Liver (tissue), 9 donors: ENCODE data around the gene CBX2. TPM values are rescaled to one million over a fixed set of nuclear protein-coding genes. Genes with fewer than 3 reads are reported as not detected.

Experiments
- DNase-seq: peaks from one replicate; pipeline ENCODE4 v3.0.0-alpha.2; 2017; ENCODE audit warnings: low spot score
- H3K27ac ChIP-seq, 2 donors: one replicate each; pipeline ENCODE4 v1.7.0; 2013; ENCODE audit warnings: inconsistent platforms in 2 of 2, low read length in 2 of 2, control low read depth in 1 of 2, low read depth in 1 of 2, mild to moderate bottlenecking in 1 of 2
- H3K27me3 ChIP-seq, 4 donors: one replicate each; pipeline versions ENCODE4 v1.6.1 to v1.7.0; 2013; ENCODE audit warnings: low read length in 3 of 4, inconsistent platforms in 1 of 4, mild to moderate bottlenecking in 1 of 4, moderate library complexity in 1 of 4; ENCODE audit not compliant: control insufficient read depth in 4 of 4, insufficient read depth in 4 of 4
- H3K36me3 ChIP-seq, 4 donors: one replicate each; pipeline versions ENCODE4 v1.6.1 to v1.7.0; 2013; ENCODE audit warnings: low read length in 3 of 4, mild to moderate bottlenecking in 3 of 4, low read depth in 1 of 4, moderate library complexity in 1 of 4; ENCODE audit not compliant: control insufficient read depth in 4 of 4, insufficient read depth in 3 of 4
- H3K4me1 ChIP-seq, 4 donors: one replicate each; pipeline versions ENCODE4 v1.6.1 to v1.7.0; 2013; ENCODE audit warnings: low read length in 3 of 4, mild to moderate bottlenecking in 3 of 4, moderate library complexity in 1 of 4; ENCODE audit not compliant: control insufficient read depth in 4 of 4, insufficient read depth in 4 of 4
- H3K4me3 ChIP-seq, 3 donors: one replicate each; pipeline versions ENCODE4 v1.6.1 to v1.7.0; 2013; ENCODE audit warnings: low read length in 3 of 3, control low read depth in 1 of 3, low read depth in 1 of 3, mild to moderate bottlenecking in 1 of 3
- H3K9ac ChIP-seq, 2 donors: one replicate each; pipeline ENCODE4 v1.7.0; 2013; ENCODE audit warnings: low read length in 2 of 2, mild to moderate bottlenecking in 2 of 2, moderate library complexity in 2 of 2, control low read depth in 1 of 2, low read depth in 1 of 2
- H3K9me3 ChIP-seq, 4 donors: one replicate each; pipeline versions ENCODE4 v1.6.1 to v1.7.0; 2013; ENCODE audit warnings: low read length in 3 of 4; ENCODE audit not compliant: control insufficient read depth in 4 of 4
- FOXA1 ChIP-seq: IDR thresholded peaks from 2 replicates; pipeline ENCODE4 v1.6.1; 2016; ENCODE audit warnings: antibody characterized with exemption
- FOXA2 ChIP-seq: IDR thresholded peaks from 2 replicates; pipeline ENCODE4 v1.6.1; 2016; ENCODE audit warnings: antibody characterized with exemption
- GABPA ChIP-seq, 2 donors: IDR thresholded peaks in 1 of 2; conservative IDR thresholded peaks in 1 of 2; 2 replicates each; pipeline ENCODE4 v1.6.1; 2016; ENCODE audit warnings: antibody characterized with exemption in 2 of 2, mild to moderate bottlenecking in 1 of 2, moderate library complexity in 1 of 2
- HNF4A ChIP-seq, 2 donors: conservative IDR thresholded peaks; 2 replicates each; pipeline ENCODE4 v1.6.1; 2016; ENCODE audit warnings: antibody characterized with exemption in 2 of 2, mild to moderate bottlenecking in 2 of 2
- JUND ChIP-seq, 2 donors: IDR thresholded peaks; 2 replicates each; pipeline ENCODE4 v1.6.1; 2016; ENCODE audit warnings: antibody characterized with exemption in 2 of 2
- NR2F2 ChIP-seq: IDR thresholded peaks from 2 replicates; pipeline ENCODE4 v1.6.1; 2016; ENCODE audit warnings: antibody characterized with exemption
- RXRA ChIP-seq, 2 donors: IDR thresholded peaks; 2 replicates each; pipeline ENCODE4 v1.6.1; 2017 to 2018; ENCODE audit warnings: antibody characterized with exemption in 2 of 2, mild to moderate bottlenecking in 1 of 2
- SP1 ChIP-seq: IDR thresholded peaks from 2 replicates; pipeline ENCODE4 v1.6.1; 2018; ENCODE audit warnings: antibody characterized with exemption, mild to moderate bottlenecking
- TAF1 ChIP-seq: conservative IDR thresholded peaks from 2 replicates; pipeline ENCODE4 v1.6.1; 2016; ENCODE audit warnings: antibody characterized with exemption, mild to moderate bottlenecking
- YY1 ChIP-seq: IDR thresholded peaks from 2 replicates; pipeline ENCODE4 v1.6.1; 2016; ENCODE audit warnings: antibody characterized with exemption, mild to moderate bottlenecking
- WGBS: extraction: QIAGEN DNeasy Blood & Tissue Kit; methylation state at CpG from one replicate; pipeline ENCODE4 v1.1.7; 2013; 5-methylcytosine and 5-hydroxymethylcytosine counted together
- polyA plus RNA-seq, 2 donors: library from polyadenylated mRNA; stranded (reverse) in 1 of 2; unstranded in 1 of 2; fragments of 200-250 nt in 1 of 2; fragments of >200 nt in 1 of 2; fragmentation: Nextera tagmentation in 1 of 2; extraction: Ambion mirVana in 1 of 2; gene quantifications; one replicate each; pipeline versions ENCODE4 v1.2.1 to v1.2.3, GENCODE V29; 2013 to 2015
- total RNA-seq, 2 donors: library from RNA; depleted of rRNA; stranded (reverse); fragments of >200 nt; gene quantifications; one replicate each; pipeline ENCODE4 v1.2.3, GENCODE V29; 2014
- TF ChIP-seq, protein P1 (sequence below): IDR thresholded peaks from 2 replicates; pipeline ENCODE4 v1.6.1; 2016; ENCODE audit warnings: antibody characterized with exemption
- TF ChIP-seq, protein P2 (sequence below): fragments of 150-350 bp; IDR thresholded peaks from 2 replicates; pipeline ENCODE4 v1.5.1; 2017; ENCODE audit warnings: improper control_type of control experiment, low read depth, low read length; ENCODE audit not compliant: missing input control
- TF ChIP-seq, protein P3 (sequence below): IDR thresholded peaks from 2 replicates; pipeline ENCODE4 v1.6.1; 2016; ENCODE audit warnings: antibody characterized with exemption
- TF ChIP-seq, protein P4 (sequence below): IDR thresholded peaks from 2 replicates; pipeline ENCODE4 v1.6.1; 2016; ENCODE audit warnings: antibody characterized with exemption
- donor health status: healthy.
- donor health status: healthy.
- donor health status: healthy.
- donor health status: healthy.
- donor health status: healthy.

The CBX2 gene
- total and polyA plus RNA-seq, 4 donors, result 0.33 to 2.4 (median 0.53) TPM

DNA sequence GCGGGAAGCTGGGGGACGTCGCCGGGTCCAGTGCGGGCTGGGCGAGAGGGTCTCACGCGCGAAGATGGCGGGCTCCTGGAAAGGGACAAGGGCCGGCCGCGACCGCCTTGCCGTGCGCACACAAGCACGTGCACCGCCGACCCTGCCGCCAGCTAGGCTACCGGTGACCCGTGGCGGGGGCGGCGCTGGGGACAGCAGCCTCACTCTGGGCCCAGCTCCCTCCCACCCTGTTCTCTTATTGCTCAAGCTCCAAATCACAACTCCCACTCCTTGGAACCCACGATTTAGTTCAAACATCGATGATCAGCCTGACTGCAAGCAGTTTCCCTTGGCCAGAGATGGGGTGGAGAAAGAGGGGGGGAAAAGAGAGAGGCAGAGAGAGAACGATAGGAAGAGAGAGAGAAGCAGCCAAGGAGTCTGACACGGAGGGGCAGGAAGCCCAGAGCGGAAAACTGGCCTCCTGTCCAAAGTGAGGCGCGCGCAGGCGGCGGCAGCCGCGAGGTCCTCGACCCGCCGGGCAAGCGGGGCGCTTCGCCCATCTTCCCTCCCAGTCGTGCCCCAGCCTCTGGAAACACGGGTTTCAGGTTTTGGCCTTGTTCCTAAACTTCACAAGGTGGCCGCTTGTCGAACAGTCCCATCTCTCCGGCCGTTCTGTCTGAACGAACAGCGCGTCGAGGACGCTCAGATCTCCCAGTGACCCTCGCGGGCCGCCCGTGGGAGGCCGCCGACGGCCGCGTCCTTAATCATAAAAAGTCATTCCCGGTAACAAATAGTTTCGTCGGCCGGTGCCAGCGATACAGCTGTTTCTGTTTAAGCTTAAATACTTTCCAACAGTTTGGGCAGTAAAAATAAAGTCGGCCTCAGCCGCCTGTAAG lies 20.6 kb downstream of the CBX2 start:
- 3% methylated on average over 70 of the region's 70 CpGs for WGBS
- DNase-seq, result no peak
- Histone ChIP-seq H3K4me3 (peak overlapping the region in 1 of 3 donors; percentile 76), H3K9ac (no peak overlapping the region), H3K4me1 (peaks cover 12 to 45% (median 20%) of the 10 kb centered on the region in 4 donors), H3K27ac (no peak overlapping the region), H3K9me3 (peaks cover 0 to 1% (median 0%) of the 10 kb centered on the region in 4 donors), H3K36me3 (peaks cover 0 to 6% (median 0%) of the 10 kb centered on the region in 4 donors), H3K27me3 (peaks cover 3 to 33% (median 15%) of the 10 kb centered on the region in 4 donors)
- no peak for TF ChIP-seq TAF1
- TF ChIP-seq RXRA (IDR thresholded peaks at IDR 0.05), result peak; percentile 6 to 57

DNA sequence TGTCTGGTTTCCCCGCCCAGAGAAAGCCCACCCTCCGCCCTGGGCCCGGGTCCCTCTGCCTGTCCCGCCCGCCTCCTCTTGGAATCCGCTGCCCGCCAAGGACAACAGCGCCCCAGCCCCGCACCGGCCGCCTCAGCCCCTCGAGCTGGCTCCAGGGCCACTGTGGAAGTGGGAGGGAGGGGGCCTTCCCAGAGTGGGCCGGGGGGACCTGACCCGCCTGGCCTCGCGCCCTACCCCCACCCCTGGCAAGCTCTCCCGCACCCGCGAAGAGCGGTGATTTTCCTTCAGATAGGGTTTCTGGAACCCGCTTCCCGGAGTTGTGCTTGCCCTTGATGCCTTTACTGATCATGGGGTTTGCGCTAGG lies 21.2 kb downstream of the CBX2 start:
- peaks cover 5 to 38% (median 17%) of the 10 kb centered on the region in 4 donors for H3K27me3 ChIP-seq
- TF ChIP-seq JUND (IDR thresholded peaks at IDR 0.05), result no peak
- no peak for TF ChIP-seq RXRA (IDR thresholded peaks at IDR 0.05)
- TF ChIP-seq FOXA1, result no peak
- no peak for TF ChIP-seq YY1
- no peak for TF ChIP-seq TAF1
- TF ChIP-seq, protein P1, sequence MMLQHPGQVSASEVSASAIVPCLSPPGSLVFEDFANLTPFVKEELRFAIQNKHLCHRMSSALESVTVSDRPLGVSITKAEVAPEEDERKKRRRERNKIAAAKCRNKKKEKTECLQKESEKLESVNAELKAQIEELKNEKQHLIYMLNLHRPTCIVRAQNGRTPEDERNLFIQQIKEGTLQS, result no peak
- no peak for TF ChIP-seq HNF4A (conservative IDR thresholded peaks at IDR 0.05)
- no peak for TF ChIP-seq GABPA (IDR thresholded peaks at IDR 0.05 in 1 of 2, conservative IDR thresholded peaks at IDR 0.05 in 1 of 2)
- TF ChIP-seq NR2F2, result no peak
- TF ChIP-seq, protein P2, sequence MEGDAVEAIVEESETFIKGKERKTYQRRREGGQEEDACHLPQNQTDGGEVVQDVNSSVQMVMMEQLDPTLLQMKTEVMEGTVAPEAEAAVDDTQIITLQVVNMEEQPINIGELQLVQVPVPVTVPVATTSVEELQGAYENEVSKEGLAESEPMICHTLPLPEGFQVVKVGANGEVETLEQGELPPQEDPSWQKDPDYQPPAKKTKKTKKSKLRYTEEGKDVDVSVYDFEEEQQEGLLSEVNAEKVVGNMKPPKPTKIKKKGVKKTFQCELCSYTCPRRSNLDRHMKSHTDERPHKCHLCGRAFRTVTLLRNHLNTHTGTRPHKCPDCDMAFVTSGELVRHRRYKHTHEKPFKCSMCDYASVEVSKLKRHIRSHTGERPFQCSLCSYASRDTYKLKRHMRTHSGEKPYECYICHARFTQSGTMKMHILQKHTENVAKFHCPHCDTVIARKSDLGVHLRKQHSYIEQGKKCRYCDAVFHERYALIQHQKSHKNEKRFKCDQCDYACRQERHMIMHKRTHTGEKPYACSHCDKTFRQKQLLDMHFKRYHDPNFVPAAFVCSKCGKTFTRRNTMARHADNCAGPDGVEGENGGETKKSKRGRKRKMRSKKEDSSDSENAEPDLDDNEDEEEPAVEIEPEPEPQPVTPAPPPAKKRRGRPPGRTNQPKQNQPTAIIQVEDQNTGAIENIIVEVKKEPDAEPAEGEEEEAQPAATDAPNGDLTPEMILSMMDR, result no peak
- DNase-seq, result no peak
- WGBS, result 8% methylated on average over 23 of the region's 23 CpGs
- H3K36me3 ChIP-seq, result peaks cover 0 to 6% (median 0%) of the 10 kb centered on the region in 4 donors
- peaks cover 0 to 6% (median 0%) of the 10 kb centered on the region in 4 donors for H3K9me3 ChIP-seq
- H3K4me3 ChIP-seq, result no peak overlapping the region
- H3K4me1 ChIP-seq, result peaks cover 12 to 47% (median 22%) of the 10 kb centered on the region in 4 donors
- no peak overlapping the region for H3K27ac ChIP-seq
- H3K9ac ChIP-seq, result no peak overlapping the region

DNA sequence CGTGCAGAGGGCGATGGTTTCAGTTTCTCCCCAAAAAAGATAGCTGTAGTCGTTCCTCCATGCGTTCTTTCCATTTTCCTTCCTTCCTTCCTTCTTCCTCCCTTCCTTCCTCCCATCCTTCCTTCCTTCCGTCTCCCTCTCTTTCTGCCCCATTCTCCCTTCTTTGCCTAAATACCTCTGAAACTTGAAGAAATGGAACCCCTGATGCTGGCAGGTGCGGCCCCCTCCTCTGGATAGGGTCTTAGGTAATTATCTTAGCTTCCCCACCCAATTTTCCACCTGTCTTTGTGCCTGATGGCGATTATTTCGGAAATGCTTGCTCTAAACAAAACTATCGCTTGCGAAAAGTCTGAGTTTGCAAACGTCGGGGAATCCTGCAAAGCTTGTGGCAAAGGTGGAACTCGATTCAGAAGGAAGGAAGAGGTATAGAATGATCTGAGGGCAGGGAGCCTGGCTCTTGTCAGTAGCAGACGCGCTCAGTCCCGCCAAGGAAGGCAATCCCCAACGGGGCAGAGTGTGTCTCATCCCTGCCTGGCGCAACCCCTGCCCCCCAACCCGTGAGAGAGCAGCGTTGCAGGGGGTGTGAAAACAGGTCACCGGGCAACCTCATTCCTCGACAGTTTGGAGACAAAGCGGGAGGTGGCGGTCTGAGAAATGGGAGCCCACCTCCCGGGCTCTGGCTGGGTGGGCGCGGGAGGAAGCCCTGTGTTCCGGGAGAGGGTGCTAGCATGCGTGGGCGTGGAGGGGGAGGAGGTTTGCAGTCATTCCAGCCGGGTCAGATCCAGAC lies 21.8 kb downstream of the CBX2 start:
- H3K4me3 ChIP-seq, result no peak overlapping the region
- TF ChIP-seq, protein P3, sequence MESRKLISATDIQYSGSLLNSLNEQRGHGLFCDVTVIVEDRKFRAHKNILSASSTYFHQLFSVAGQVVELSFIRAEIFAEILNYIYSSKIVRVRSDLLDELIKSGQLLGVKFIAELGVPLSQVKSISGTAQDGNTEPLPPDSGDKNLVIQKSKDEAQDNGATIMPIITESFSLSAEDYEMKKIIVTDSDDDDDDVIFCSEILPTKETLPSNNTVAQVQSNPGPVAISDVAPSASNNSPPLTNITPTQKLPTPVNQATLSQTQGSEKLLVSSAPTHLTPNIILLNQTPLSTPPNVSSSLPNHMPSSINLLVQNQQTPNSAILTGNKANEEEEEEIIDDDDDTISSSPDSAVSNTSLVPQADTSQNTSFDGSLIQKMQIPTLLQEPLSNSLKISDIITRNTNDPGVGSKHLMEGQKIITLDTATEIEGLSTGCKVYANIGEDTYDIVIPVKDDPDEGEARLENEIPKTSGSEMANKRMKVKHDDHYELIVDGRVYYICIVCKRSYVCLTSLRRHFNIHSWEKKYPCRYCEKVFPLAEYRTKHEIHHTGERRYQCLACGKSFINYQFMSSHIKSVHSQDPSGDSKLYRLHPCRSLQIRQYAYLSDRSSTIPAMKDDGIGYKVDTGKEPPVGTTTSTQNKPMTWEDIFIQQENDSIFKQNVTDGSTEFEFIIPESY, result no peak
- TF ChIP-seq SP1 (no peak), GABPA (IDR thresholded peaks at IDR 0.05 in 1 of 2, conservative IDR thresholded peaks at IDR 0.05 in 1 of 2) (no peak), NR2F2 (no peak), FOXA2 (no peak), TAF1 (no peak), HNF4A (conservative IDR thresholded peaks at IDR 0.05) (no peak)
- TF ChIP-seq, protein P4, sequence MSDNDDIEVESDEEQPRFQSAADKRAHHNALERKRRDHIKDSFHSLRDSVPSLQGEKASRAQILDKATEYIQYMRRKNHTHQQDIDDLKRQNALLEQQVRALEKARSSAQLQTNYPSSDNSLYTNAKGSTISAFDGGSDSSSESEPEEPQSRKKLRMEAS, result no peak
- TF ChIP-seq, protein P2, result no peak
- TF ChIP-seq, protein P1, result no peak

More for the DNA sequence above, 21.8 kb downstream of the CBX2 start:
- Histone ChIP-seq H3K9ac (no peak overlapping the region), H3K9me3 (peaks cover 0 to 6% (median 0%) of the 10 kb centered on the region in 4 donors), H3K27ac (no peak overlapping the region), H3K4me1 (peaks cover 12 to 47% (median 23%) of the 10 kb centered on the region in 4 donors), H3K27me3 (peaks cover 5 to 43% (median 18%) of the 10 kb centered on the region in 4 donors), H3K36me3 (peaks cover 0 to 3% (median 0%) of the 10 kb centered on the region in 4 donors)
- DNase-seq, result no peak
- WGBS, result 6% methylated on average over 31 of the region's 31 CpGs
